Endodermal cell (in vitro differentiated cells): Measurements from ENCODE around the gene SLC7A4. TPM values are rescaled to one million over a fixed set of nuclear protein-coding genes. Genes with fewer than 3 reads are reported as not detected.
"Not testable (repeated sequence)": the region's sequence is repeated elsewhere in the genome, so short reads cannot be mapped to it uniquely, and the experiment has no call there.

Experiments used
- DNase-seq: peaks from one replicate; pipeline ENCODE4 v3.0.0-alpha.2; 2017
- H3K27ac ChIP-seq: 2 replicates; pipeline ENCODE4 v1.5.1; 2013; ENCODE audit warnings: mild to moderate bottlenecking, low read depth, low read length, moderate library complexity
- H3K27me3 ChIP-seq: 2 replicates; pipeline ENCODE4 v1.6.1; 2013; ENCODE audit warnings: mild to moderate bottlenecking, low read length, moderate library complexity; ENCODE audit not compliant: insufficient read depth, control insufficient read depth, poor library complexity, severe bottlenecking
- H3K36me3 ChIP-seq: 2 replicates; pipeline ENCODE4 v1.7.0; 2013; ENCODE audit warnings: mild to moderate bottlenecking, low read length, moderate library complexity; ENCODE audit not compliant: control insufficient read depth, insufficient read depth
- H3K4me1 ChIP-seq: one replicate; pipeline ENCODE4 v1.7.0; 2013; ENCODE audit warnings: low read length; ENCODE audit not compliant: control insufficient read depth, insufficient read depth
- H3K4me3 ChIP-seq: 2 replicates; pipeline ENCODE4 v1.5.1; 2013; ENCODE audit warnings: mild to moderate bottlenecking, low read length, moderate library complexity
- H3K9ac ChIP-seq: 2 replicates; pipeline ENCODE4 v1.6.1; 2013; ENCODE audit warnings: mild to moderate bottlenecking, low read length, moderate library complexity; ENCODE audit not compliant: poor library complexity, severe bottlenecking; ENCODE audit errors: extremely low read depth
- H3K9me3 ChIP-seq: 2 replicates; pipeline ENCODE4 v1.6.1; 2013; ENCODE audit warnings: mild to moderate bottlenecking, low read length, moderate library complexity; ENCODE audit not compliant: control insufficient read depth
- H3K27ac Mint-ChIP-seq: 2 replicates; pipeline ENCODE4 v1.8.0; 2020; ENCODE audit warnings: mixed read lengths
- H3K27me3 Mint-ChIP-seq: 2 replicates; pipeline ENCODE4 v1.8.0; 2021; ENCODE audit warnings: mild to moderate bottlenecking, mixed read lengths; ENCODE audit not compliant: insufficient read depth
- H3K36me3 Mint-ChIP-seq: 2 replicates; pipeline ENCODE4 v1.8.0; 2020; ENCODE audit warnings: low read depth, mixed read lengths
- H3K4me1 Mint-ChIP-seq: 2 replicates; pipeline ENCODE4 v1.8.0; 2020; ENCODE audit warnings: mixed read lengths
- H3K4me3 Mint-ChIP-seq: 2 replicates; pipeline ENCODE4 v1.8.0; 2020; ENCODE audit warnings: mild to moderate bottlenecking, moderate library complexity, mixed read lengths
- H3K9me3 Mint-ChIP-seq: 2 replicates; pipeline ENCODE4 v1.8.0; 2020; ENCODE audit warnings: mild to moderate bottlenecking, mixed read lengths
- WGBS, 2 experiments: methylation state at CpG; one replicate each; pipeline versions ENCODE4 v1.1.5 to v1.1.7; 2013; ENCODE audit warnings: missing lambda C conversion rate in 2 of 2, mixed read lengths in 1 of 2; ENCODE audit not compliant: insufficient coverage in 1 of 2, insufficient read length in 1 of 2; 5-methylcytosine and 5-hydroxymethylcytosine counted together
- total RNA-seq, 2 donors: library from RNA; stranded (reverse); fragmentation: NEBNext Ultra II Directional in 1 of 2; extraction: Animal tissue kit (Norgen Biotek cat#: 25700) in 1 of 2; gene quantifications; 2 replicates in 1 of 2; 3 replicates in 1 of 2; pipeline ENCODE4 v1.2.1, GENCODE V29; 2021
- TF ChIP-seq, protein P1 (sequence below): fragments of 200-600 bp; sonication (generic); conservative IDR thresholded peaks from 2 replicates; pipeline ENCODE4 v1.5.0; 2021; ENCODE audit warnings: antibody characterized with exemption, mild to moderate bottlenecking

The SLC7A4 gene
- total RNA-seq, 2 donors from 2014 or later = 0.33 to 0.49 TPM

DNA sequence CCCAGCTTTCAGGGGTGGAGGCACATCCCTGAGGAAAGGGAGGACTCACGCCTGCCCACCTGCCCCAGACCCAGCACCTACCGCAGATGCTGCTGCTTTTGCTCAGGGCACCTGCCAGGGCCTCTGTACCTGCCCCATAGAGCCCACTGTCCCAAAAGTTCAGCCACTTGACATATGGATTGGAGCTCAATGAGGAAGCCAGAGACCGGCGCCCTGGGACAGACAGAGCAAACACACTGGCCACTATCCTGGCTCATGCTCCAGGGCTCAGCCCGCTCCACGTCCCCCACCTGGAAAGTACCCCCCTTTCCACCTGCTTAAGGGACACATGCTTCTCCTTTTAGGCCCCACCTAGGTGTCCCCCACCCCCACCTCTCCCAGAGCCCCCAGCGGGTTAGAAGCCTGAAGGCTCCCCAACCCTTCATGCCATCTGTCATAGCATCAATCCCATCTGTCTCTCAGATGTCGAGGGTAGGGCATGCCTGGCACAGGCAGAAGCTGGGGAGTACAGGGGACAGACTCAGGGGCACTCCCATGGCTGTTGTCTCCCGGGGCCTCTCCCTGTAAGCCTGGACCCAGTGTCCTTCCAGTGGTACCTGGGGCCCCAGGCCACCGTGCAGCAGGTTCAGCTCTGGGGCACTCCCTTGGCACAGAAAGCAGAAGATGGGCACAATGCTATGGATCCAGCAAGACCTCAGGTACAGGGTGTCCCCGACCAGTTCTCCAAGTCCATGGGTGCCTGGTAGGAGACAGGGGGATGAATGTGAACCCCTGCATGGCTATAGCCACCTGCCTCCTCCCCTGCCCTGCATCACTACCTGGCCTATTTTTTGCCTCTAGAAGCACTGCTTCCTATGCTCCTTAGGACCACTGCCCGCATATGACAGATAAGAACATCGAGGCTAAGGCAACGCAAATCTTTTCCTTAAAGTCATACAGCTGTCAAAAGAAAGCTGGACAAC lies 19.6 kb downstream of the SLC7A4 start:
- no peaks in the 10 kb centered on the region for H3K9me3 ChIP-seq
- no peak overlapping the region for H3K9ac ChIP-seq
- H3K36me3 Mint-ChIP-seq = no peaks in the 10 kb centered on the region
- H3K4me3 ChIP-seq = peak overlapping the region; percentile 86
- H3K27ac Mint-ChIP-seq = no peak overlapping the region
- H3K36me3 ChIP-seq = no peaks in the 10 kb centered on the region
- H3K27me3 ChIP-seq = no peaks in the 10 kb centered on the region
- TF ChIP-seq, protein P1, sequence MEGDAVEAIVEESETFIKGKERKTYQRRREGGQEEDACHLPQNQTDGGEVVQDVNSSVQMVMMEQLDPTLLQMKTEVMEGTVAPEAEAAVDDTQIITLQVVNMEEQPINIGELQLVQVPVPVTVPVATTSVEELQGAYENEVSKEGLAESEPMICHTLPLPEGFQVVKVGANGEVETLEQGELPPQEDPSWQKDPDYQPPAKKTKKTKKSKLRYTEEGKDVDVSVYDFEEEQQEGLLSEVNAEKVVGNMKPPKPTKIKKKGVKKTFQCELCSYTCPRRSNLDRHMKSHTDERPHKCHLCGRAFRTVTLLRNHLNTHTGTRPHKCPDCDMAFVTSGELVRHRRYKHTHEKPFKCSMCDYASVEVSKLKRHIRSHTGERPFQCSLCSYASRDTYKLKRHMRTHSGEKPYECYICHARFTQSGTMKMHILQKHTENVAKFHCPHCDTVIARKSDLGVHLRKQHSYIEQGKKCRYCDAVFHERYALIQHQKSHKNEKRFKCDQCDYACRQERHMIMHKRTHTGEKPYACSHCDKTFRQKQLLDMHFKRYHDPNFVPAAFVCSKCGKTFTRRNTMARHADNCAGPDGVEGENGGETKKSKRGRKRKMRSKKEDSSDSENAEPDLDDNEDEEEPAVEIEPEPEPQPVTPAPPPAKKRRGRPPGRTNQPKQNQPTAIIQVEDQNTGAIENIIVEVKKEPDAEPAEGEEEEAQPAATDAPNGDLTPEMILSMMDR = no peak
- WGBS, 2 experiments = 92 to 95% methylated on average over 10 to 14 of the region's 14 CpGs
- H3K4me1 ChIP-seq = no peaks in the 10 kb centered on the region
- H3K27ac ChIP-seq = no peak overlapping the region
- H3K9me3 Mint-ChIP-seq = no peaks in the 10 kb centered on the region
- peaks cover 23% of the 10 kb centered on the region for H3K27me3 Mint-ChIP-seq
- DNase-seq = peak; percentile 31
- peak overlapping the region; percentile 67 for H3K4me3 Mint-ChIP-seq
- peaks cover 14% of the 10 kb centered on the region for H3K4me1 Mint-ChIP-seq

DNA sequence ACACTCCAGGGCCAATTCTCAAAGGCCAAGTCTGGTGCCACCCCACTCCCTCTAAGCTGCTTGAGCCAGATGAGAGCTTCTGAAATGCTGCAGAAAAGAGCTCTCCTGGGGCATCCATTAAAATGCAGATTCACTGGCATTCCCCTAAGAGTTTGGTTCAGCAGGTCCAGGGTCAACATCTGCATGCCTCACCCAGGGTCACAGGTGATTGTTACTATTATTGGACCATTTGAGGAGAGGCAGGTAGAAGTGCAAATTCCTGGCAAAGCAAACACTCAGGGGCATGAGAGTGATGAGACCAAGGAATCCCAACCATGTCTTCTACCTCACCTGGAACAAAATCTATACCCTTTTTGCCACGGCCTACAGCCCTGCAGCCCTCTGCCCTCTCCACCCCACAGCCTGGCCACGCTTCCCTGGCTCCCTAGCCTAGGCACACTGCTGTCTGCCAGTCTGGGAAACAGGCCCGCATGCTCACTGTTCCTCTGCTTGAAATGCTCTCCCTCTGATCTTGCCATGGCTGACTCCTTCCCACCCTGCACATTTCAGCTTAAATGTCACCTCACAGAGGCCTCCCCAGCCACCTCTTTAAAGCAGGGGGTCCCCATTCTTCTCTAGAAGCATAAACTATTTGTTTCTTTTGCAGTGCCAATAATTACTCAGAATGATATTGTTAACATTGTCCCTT lies 21.8 kb downstream of the SLC7A4 start:
- H3K27ac ChIP-seq = no peak overlapping the region
- no peaks in the 10 kb centered on the region for H3K36me3 ChIP-seq
- H3K4me1 ChIP-seq = no peaks in the 10 kb centered on the region
- H3K27ac Mint-ChIP-seq = no peak overlapping the region
- 83% methylated on average over 2 to 3 of the region's 3 CpGs for WGBS, 2 experiments
- peak; percentile 61 for DNase-seq
- no peaks in the 10 kb centered on the region for H3K9me3 Mint-ChIP-seq
- H3K36me3 Mint-ChIP-seq = no peaks in the 10 kb centered on the region
- no peaks in the 10 kb centered on the region for H3K9me3 ChIP-seq
- peaks cover 10% of the 10 kb centered on the region for H3K27me3 Mint-ChIP-seq
- H3K4me1 Mint-ChIP-seq = peaks cover 14% of the 10 kb centered on the region
- TF ChIP-seq, protein P1 = no peak
- H3K4me3 ChIP-seq = no peak overlapping the region
- H3K27me3 ChIP-seq = no peaks in the 10 kb centered on the region
- H3K4me3 Mint-ChIP-seq = no peak overlapping the region
- no peak overlapping the region for H3K9ac ChIP-seq

DNA sequence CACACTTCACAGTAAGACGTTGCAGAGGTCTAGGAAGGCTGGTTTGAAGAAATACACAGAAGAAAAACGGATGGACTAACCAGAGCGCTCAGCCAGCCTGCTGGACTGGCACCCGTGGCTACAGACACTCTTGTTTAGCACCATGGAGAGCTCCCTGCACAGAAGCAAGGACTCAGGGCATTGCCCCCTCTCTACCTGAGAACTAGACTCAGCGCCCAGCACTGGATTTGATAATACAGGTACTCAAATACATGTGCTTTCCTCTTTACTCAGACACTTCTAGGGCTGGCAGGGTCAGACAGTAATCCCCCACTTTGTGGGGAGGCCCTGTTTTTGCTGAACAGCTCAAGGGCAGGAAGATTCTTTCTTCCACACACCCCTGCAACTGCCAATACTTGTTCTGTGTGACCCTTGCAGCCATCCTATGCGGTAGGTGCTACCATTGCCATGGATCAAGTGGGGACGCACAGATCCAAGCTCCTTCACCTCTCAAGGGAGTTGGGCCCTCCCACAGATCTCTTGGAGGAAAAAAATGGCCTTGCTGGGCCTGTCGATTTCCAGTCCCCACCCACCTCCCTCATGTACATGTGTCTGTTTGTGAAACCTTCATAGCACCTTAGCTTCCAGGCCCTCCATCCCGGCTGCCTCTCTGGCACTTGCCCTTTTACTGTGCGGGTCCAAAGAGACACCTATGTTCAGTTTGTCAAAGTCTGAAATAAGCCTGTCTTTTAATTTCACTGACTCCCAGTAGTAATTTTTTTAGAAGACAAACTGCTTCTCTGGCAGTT lies 22.5 kb downstream of the SLC7A4 start:
- Mint-ChIP-seq H3K4me1 (peaks cover 9% of the 10 kb centered on the region), H3K9me3 (no peaks in the 10 kb centered on the region), H3K36me3 (no peaks in the 10 kb centered on the region), H3K4me3 (no peak overlapping the region), H3K27me3 (peaks cover 5% of the 10 kb centered on the region), H3K27ac (no peak overlapping the region)
- Histone ChIP-seq H3K9ac (no peak overlapping the region), H3K27ac (no peak overlapping the region), H3K27me3 (no peaks in the 10 kb centered on the region), H3K36me3 (no peaks in the 10 kb centered on the region), H3K9me3 (no peaks in the 10 kb centered on the region), H3K4me3 (no peak overlapping the region), H3K4me1 (no peaks in the 10 kb centered on the region)
- TF ChIP-seq, protein P1 = no peak
- DNase-seq = peak; percentile 85
- WGBS, 2 experiments = 72 to 77% methylated on average over 10 of the region's 10 CpGs

DNA sequence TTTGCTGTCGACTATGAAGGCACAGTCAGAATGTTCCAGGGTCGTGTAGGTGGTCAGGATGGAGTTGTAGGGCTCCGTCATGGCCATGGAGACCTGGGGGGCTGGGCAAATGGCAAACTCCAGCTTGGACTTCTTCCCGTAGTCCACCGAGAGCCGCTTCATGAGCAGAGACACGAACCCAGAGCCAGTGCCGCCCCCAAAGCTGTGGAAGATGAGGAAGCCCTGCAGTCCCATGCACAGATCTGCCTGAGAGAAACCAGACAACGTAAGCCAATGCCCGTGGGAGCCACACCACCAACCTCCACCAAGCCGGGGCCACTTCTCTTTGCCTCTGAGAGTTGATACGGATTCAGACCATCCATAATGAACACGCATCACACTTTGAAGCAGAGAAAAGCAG lies 23.2 kb downstream of the SLC7A4 start:
- H3K4me1 ChIP-seq, H3K27me3 Mint-ChIP-seq, H3K27ac Mint-ChIP-seq, H3K9me3 Mint-ChIP-seq, H3K4me1 Mint-ChIP-seq, DNase-seq, H3K36me3 Mint-ChIP-seq, H3K9ac ChIP-seq, H3K4me3 Mint-ChIP-seq, H3K27me3 ChIP-seq, H3K9me3 ChIP-seq, H3K4me3 ChIP-seq, H3K36me3 ChIP-seq, H3K27ac ChIP-seq: not testable (repeated sequence)
- whole genome bisulfite sequencing, 2 experiments = 83 to 86% methylated on average over 7 to 13 of the region's 13 CpGs
